Activated CD4-positive, alpha-beta T cell treated with anti-CD3 and anti-CD28 coated beads, Interleukin-2, amount 50 U/mL, for 24 hours (primary cell): ENCODE measurements around the gene RUFY3.
A peak's percentile ranks its signal among the peaks of the same experiment; 100 is the strongest.

Source experiments
- DNase-seq, 2 donors: peaks; one replicate each; pipeline ENCODE4 v3.0.0-alpha.2; 2020; ENCODE audit warnings: low read depth in 1 of 2, low spot score in 1 of 2

RUFY3 gene

GRCh38 chr4:70772929-70773555 lies 51.3 kb downstream of the RUFY3 start:
- no peak for DNase-seq

- no peak for DNase-seq
These were observed 57.2 kb downstream of the RUFY3 start for GRCh38 chr4:70778888-70779422.

- no peak for DNase-seq
These were observed 61.3 kb downstream of the RUFY3 start for GRCh38 chr4:70783096-70783495.

GRCh38 chr4:70787496-70787895 lies 65.7 kb downstream of the RUFY3 start:
- DNase-seq = no peak

DNA sequence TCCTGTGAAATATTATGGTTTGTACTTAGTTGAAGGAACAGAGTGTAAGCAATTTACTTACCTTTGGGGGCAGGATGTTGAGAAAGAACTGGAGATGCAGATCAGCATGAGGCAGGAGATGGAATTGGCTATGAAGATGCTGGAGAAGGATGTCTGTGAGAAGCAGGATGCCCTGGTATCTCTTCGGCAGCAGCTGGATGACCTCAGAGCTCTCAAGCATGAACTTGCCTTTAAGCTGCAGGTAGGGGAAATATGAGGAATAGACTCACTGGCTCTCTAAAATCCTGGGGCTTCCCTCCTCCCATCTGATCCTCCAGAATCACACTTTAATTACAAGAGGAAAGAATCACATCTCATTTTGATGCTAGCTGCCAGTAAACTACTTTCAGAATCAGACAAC lies 67.0 kb downstream of the RUFY3 start:
- no peak for DNase-seq

GRCh38 chr4:70793626-70794025 lies 71.9 kb downstream of the RUFY3 start:
- no peak for DNase-seq

GRCh38 chr4:70801265-70801809 lies 79.6 kb downstream of the RUFY3 start:
- DNase-seq = no peak

- no peak for DNase-seq
These were observed 81.3 kb downstream of the RUFY3 start for GRCh38 chr4:70802928-70803580.

- DNase-seq = no peak
These were observed 86.4 kb downstream of the RUFY3 start for GRCh38 chr4:70808151-70808550.

DNA sequence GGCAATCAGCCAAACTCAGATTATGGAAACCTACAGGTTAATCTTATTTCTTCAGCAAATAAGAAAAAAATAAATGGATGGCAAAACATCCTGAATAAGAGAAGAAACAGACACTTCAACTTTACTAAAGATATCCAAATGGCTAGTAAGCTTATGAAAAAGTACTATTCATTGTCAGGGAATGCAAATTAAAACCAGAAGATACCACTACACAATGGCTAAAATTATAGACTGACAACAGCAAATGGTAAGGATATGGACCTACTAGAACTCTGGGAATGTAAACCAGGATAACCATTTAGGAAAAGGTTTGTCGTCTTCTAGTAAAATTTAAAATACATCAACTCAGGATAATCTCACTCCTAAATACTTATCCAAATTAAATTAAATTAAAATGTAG lies 93.6 kb downstream of the RUFY3 start:
- DNase-seq = no peak

DNA sequence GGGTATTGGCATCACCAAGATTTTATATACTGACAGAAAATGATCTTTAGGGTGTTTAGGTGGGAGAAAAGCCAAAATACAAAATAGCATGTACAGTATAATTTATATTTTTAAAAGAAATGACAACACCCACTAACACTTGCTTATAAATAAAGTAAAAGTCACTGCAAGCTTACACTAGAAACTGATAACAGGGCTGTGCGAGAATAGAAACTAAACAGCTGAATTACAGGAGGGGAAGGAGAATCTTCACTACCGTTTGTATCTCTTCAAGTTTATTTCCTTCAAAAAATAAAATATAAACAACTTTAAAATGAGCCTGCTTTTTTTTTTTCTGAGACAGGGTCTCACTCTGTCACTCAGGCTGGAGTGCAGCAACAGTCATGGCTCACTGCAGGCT lies 95.1 kb downstream of the RUFY3 start:
- DNase-seq = no peak

DNA sequence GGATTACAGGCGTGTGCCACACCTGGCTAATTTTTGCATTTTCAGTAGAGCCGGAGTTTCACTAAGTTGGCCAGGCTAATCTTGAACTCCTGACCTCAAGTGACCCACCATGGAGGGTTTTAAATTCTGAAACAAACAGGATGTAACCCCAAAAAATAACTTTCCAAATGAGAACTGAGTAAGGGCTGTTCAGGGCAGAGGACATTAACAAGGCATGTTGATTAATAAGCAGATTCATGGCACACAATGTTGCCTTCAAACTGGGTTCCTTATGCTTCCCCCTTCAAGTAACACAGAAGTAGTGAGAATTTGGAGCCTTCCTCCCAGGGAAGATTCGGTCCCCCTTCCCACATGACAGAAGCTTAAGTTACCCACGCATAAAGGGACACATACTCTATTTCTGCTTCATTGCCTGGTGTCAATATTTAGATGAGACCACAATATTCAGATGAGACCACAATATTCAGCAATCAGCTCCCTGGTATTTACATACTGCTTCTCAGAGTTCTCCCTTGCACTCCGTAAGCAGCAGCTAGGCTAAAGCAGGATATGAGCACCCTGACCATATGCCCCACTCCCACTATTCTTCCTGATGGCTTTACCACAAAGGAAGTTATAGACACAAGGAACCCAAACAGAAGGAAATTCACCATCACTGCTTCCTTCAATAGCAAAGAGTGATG lies 96.5 kb downstream of the RUFY3 start:
- DNase-seq = no peak

GRCh38 chr4:70818921-70819320 lies 97.2 kb downstream of the RUFY3 start:
- DNase-seq = no peak

- no peak for DNase-seq
These were observed 107.3 kb downstream of the RUFY3 start for GRCh38 chr4:70829015-70829414.

GRCh38 chr4:70829492-70829891 lies 107.7 kb downstream of the RUFY3 start:
- no peak for DNase-seq

GRCh38 chr4:70830054-70830453 lies 108.3 kb downstream of the RUFY3 start:
- DNase-seq = no peak

- DNase-seq = no peak
These were observed 109.5 kb downstream of the RUFY3 start for GRCh38 chr4:70831293-70831692.

DNA sequence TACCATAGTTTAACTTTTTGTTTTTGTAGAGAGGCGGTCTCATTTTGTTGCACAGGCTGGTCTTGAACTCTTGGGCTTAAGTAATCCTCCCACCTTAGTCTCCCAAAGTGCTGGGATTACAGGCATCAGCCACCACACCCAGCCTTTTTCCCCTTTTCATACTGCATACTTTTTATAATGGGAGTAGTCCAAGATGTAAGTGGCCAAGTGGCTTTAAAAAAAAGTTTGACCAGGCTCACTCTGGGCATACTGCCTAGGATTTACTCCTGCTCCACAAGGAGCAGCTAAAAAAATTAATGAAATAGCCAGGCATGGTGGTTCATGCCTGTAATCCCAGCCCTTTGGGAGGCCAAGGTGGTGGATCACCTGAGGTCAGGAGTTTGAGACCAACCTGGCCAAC lies 111.9 kb downstream of the RUFY3 start:
- no peak for DNase-seq

GRCh38 chr4:70836081-70836480 lies 114.3 kb downstream of the RUFY3 start:
- no peak for DNase-seq

DNA sequence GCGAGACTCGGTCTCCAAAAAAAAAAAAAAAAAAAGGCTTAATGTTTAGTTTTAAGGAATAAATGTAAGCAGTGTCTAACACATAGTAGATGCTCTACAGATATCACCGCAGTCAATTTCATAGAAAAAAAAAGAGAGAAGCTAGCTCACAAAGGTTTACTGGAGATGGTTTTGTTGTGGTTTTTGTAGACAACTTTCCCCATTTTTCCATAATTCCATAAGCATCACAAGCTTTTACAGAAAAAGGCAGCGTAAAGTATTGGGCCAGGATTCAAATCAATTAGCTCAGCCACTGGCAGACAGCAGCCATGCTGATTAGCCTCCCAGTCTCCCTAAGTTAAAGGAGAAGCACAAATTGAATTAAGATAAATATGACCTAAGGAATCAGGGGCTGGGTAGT lies 116.4 kb downstream of the RUFY3 start:
- DNase-seq = no peak

GRCh38 chr4:70838666-70839588 lies 117.2 kb downstream of the RUFY3 start:
- DNase-seq = peak; percentile 40 to 42
